H9 (cell line): ENCODE data around the gene THBS1. TPM values are rescaled to one million over a fixed set of nuclear protein-coding genes. Genes with fewer than 3 reads are reported as not detected.

Experiments
- DNase-seq: peaks from one replicate; pipeline ENCODE4 v3.0.0-alpha.2; 2017
- H2AFZ ChIP-seq: one replicate; pipeline ENCODE4 v1.6.1; 2013; ENCODE audit warnings: mild to moderate bottlenecking, low read length, control low read depth, moderate library complexity
- H2AK5ac ChIP-seq: 2 replicates; pipeline ENCODE4 v1.6.1; 2013; ENCODE audit warnings: low read length, control low read depth, mixed read lengths; ENCODE audit not compliant: insufficient read length
- H2BK120ac ChIP-seq: one replicate; pipeline ENCODE4 v1.6.1; 2013; ENCODE audit warnings: low read depth, mild to moderate bottlenecking, low read length, control low read depth, inconsistent platforms; ENCODE audit not compliant: poor library complexity, severe bottlenecking
- H2BK12ac ChIP-seq: 2 replicates; pipeline ENCODE4 v1.6.1; 2013; ENCODE audit warnings: low read length, control low read depth, mixed read lengths, low read depth; ENCODE audit not compliant: insufficient read length
- H2BK15ac ChIP-seq: 2 replicates; pipeline ENCODE4 v1.6.1; 2013; ENCODE audit warnings: low read depth, low read length, control low read depth
- H2BK20ac ChIP-seq: one replicate; pipeline ENCODE4 v1.6.1; 2013; ENCODE audit warnings: low read depth, mild to moderate bottlenecking, low read length, control low read depth, inconsistent platforms; ENCODE audit not compliant: poor library complexity, severe bottlenecking
- H2BK5ac ChIP-seq: 2 replicates; pipeline ENCODE4 v1.6.1; 2013; ENCODE audit warnings: low read length, control low read depth, mixed read lengths; ENCODE audit not compliant: insufficient read length
- H3K14ac ChIP-seq: 2 replicates; pipeline ENCODE4 v1.6.1; 2013; ENCODE audit warnings: low read length, control low read depth; ENCODE audit not compliant: insufficient read depth
- H3K18ac ChIP-seq: 2 replicates; pipeline ENCODE4 v1.6.1; 2013; ENCODE audit warnings: low read depth, mild to moderate bottlenecking, mixed read lengths, low read length, control low read depth; ENCODE audit not compliant: insufficient read length
- H3K23ac ChIP-seq: 2 replicates; pipeline ENCODE4 v1.6.1; 2013; ENCODE audit warnings: low read length, control low read depth, mixed read lengths, low read depth; ENCODE audit not compliant: insufficient read length
- H3K23me2 ChIP-seq: 2 replicates; pipeline ENCODE4 v1.6.1; 2013; ENCODE audit warnings: low read depth, mild to moderate bottlenecking, mixed read lengths, low read length, control low read depth; ENCODE audit not compliant: insufficient read length, poor library complexity, severe bottlenecking
- H3K27ac ChIP-seq: 2 replicates; pipeline ENCODE4 v1.5.1; 2013; ENCODE audit warnings: low read length, control low read depth, mixed read lengths, low read depth; ENCODE audit not compliant: insufficient read length
- H3K27me3 ChIP-seq: 2 replicates; pipeline ENCODE4 v1.6.1; 2013; ENCODE audit warnings: low read length, control low read depth, inconsistent platforms; ENCODE audit not compliant: insufficient read depth
- H3K4ac ChIP-seq: 2 replicates; pipeline ENCODE4 v1.6.1; 2013; ENCODE audit warnings: low read depth, mild to moderate bottlenecking, control low read depth, inconsistent platforms, low read length, moderate library complexity
- H3K4me1 ChIP-seq: 2 replicates; pipeline ENCODE4 v1.6.1; 2013; ENCODE audit warnings: low read length, control low read depth, inconsistent platforms; ENCODE audit not compliant: insufficient read depth
- H3K4me2 ChIP-seq: 2 replicates; pipeline ENCODE4 v1.6.1; 2013; ENCODE audit warnings: low read length, control low read depth, mixed read lengths; ENCODE audit not compliant: insufficient read length, insufficient read depth
- H3K56ac ChIP-seq: 2 replicates; pipeline ENCODE4 v1.6.1; 2013; ENCODE audit warnings: low read depth, mild to moderate bottlenecking, mixed read lengths, low read length, control low read depth; ENCODE audit not compliant: insufficient read length
- H3K79me1 ChIP-seq: 2 replicates; pipeline ENCODE4 v1.6.1; 2013; ENCODE audit warnings: low read depth, mild to moderate bottlenecking, moderate library complexity, low read length, control low read depth, inconsistent platforms; ENCODE audit not compliant: insufficient read depth, poor library complexity, severe bottlenecking
- H3K79me2 ChIP-seq: 2 replicates; pipeline ENCODE4 v1.6.1; 2013; ENCODE audit warnings: low read length, control low read depth, inconsistent platforms; ENCODE audit not compliant: insufficient read depth
- H3K9ac ChIP-seq: 2 replicates; pipeline ENCODE4 v1.6.1; 2013; ENCODE audit warnings: low read length, control low read depth, mixed read lengths; ENCODE audit not compliant: insufficient read length; ENCODE audit errors: extremely low read depth
- H3K9me3 ChIP-seq: one replicate; pipeline ENCODE4 v1.6.1; 2013; ENCODE audit warnings: low read depth, low read length, inconsistent platforms; ENCODE audit not compliant: control insufficient read depth
- H3T11ph ChIP-seq: one replicate; pipeline ENCODE4 v1.6.1; 2013; ENCODE audit warnings: mild to moderate bottlenecking, low read length, control low read depth, inconsistent platforms
- H4K20me1 ChIP-seq: one replicate; pipeline ENCODE4 v1.6.1; 2013; ENCODE audit not compliant: control insufficient read depth, insufficient read length, insufficient read depth
- H4K5ac ChIP-seq: 2 replicates; pipeline ENCODE4 v1.6.1; 2013; ENCODE audit warnings: low read depth, mild to moderate bottlenecking, mixed read lengths, low read length, control low read depth; ENCODE audit not compliant: insufficient read length
- H4K8ac ChIP-seq: replicated peaks from 2 replicates; pipeline ENCODE4 v1.6.1; 2013; ENCODE audit warnings: low read length, control low read depth, mixed read lengths, low read depth; ENCODE audit not compliant: insufficient read length
- H4K91ac ChIP-seq: 2 replicates; pipeline ENCODE4 v1.6.1; 2013; ENCODE audit warnings: low read depth, mild to moderate bottlenecking, moderate library complexity, mixed read lengths, low read length, control low read depth; ENCODE audit not compliant: insufficient read length
- H3K27ac Mint-ChIP-seq, 3 experiments: 2 replicates in 2 of 3; 3 replicates in 1 of 3; pipeline ENCODE4 v1.8.0; 2020 to 2021; ENCODE audit warnings: mixed read lengths in 3 of 3, mild to moderate bottlenecking in 1 of 3, moderate library complexity in 1 of 3
- H3K27me3 Mint-ChIP-seq: 2 replicates; pipeline ENCODE4 v1.8.0; 2021; ENCODE audit warnings: low read depth, mild to moderate bottlenecking, moderate library complexity, mixed read lengths
- H3K36me3 Mint-ChIP-seq, 3 experiments: 2 replicates in 2 of 3; 3 replicates in 1 of 3; pipeline ENCODE4 v1.8.0; 2020 to 2021; ENCODE audit warnings: low read depth in 3 of 3, mixed read lengths in 3 of 3; ENCODE audit not compliant: insufficient read depth in 1 of 3
- H3K4me1 Mint-ChIP-seq, 2 experiments: 2 replicates each; pipeline ENCODE4 v1.8.0; 2020; ENCODE audit warnings: mixed read lengths in 2 of 2
- H3K4me3 Mint-ChIP-seq, 2 experiments: 2 replicates in 1 of 2; 3 replicates in 1 of 2; pipeline ENCODE4 v1.8.0; 2020 to 2021; ENCODE audit warnings: mild to moderate bottlenecking in 2 of 2, mixed read lengths in 2 of 2, moderate library complexity in 1 of 2
- H3K9me3 Mint-ChIP-seq, 2 experiments: 2 replicates in 1 of 2; 3 replicates in 1 of 2; pipeline ENCODE4 v1.8.0; 2020; ENCODE audit warnings: mild to moderate bottlenecking in 2 of 2, mixed read lengths in 2 of 2, moderate library complexity in 1 of 2
- WGBS: extraction: QIAGEN DNeasy Blood & Tissue Kit; methylation state at CpG from one replicate; pipeline ENCODE4 v1.1.7; 2013; ENCODE audit warnings: missing lambda C conversion rate, low lambda C conversion rate, mixed read lengths; ENCODE audit not compliant: insufficient read length; ENCODE audit errors: extremely low coverage; 5-methylcytosine and 5-hydroxymethylcytosine counted together
- total RNA-seq: library from RNA; stranded (reverse); gene quantifications from 2 replicates; pipeline ENCODE4 v1.2.1, GENCODE V29; 2021
- TF ChIP-seq, protein P1 (sequence below): fragments of 200-600 bp; sonication (generic); conservative IDR thresholded peaks from 3 replicates; pipeline ENCODE4 v1.8.0; 2021; ENCODE audit warnings: antibody characterized with exemption, mild to moderate bottlenecking

THBS1 gene
- total RNA-seq, 1 experiment from 2014 or later = 72.1 TPM

DNA sequence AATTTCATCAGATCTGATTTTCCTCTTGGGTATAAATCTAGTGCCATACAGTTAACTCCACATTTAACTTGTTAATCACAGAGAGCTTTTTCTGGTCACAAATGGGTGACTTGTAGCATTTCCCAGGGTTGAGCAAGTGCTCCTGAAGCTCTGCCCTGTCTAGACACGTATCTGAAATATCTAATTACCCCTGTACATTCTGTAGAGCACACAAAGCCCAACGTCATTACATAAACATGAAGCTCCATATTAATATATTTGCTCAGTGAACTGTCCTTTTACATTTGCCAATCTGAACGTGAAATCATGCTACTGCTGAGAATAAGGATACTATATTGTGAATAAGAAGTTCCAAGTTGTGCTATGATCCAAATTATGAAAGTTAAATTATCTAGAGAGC lies 49.0 kb downstream of the THBS1 start:
- H3K36me3 Mint-ChIP-seq = no peaks in the 10 kb centered on the region
- no peak overlapping the region for H2BK15ac ChIP-seq
- no CpG with 5 or more reads among the region's 3 CpGs for WGBS

More for the DNA sequence above, 49.0 kb downstream of the THBS1 start:
- Histone ChIP-seq H2BK12ac (no peak overlapping the region), H2BK5ac (no peak overlapping the region), H3K4me1 (no peaks in the 10 kb centered on the region), H2BK20ac (no peak overlapping the region), H3K27ac (no peak overlapping the region), H2BK120ac (no peak overlapping the region), H3K27me3 (no peaks in the 10 kb centered on the region), H3K23me2 (no peaks in the 10 kb centered on the region), H2AK5ac (no peak overlapping the region), H4K5ac (no peak overlapping the region), H3K23ac (no peak overlapping the region), H4K91ac (no peak overlapping the region), H3K9ac (no peak overlapping the region), H3K18ac (no peak overlapping the region), H2AFZ (no peak overlapping the region), H3K4ac (no peak overlapping the region), H3K9me3 (no peaks in the 10 kb centered on the region), H4K8ac (no peak overlapping the region), H3K56ac (no peak overlapping the region), H4K20me1 (peaks cover 2% of the 10 kb centered on the region), H3K79me1 (no peaks in the 10 kb centered on the region), H3T11ph (no peak overlapping the region), H3K4me2 (no peak overlapping the region), H3K14ac (no peak overlapping the region), H3K79me2 (no peaks in the 10 kb centered on the region)
- Mint-ChIP-seq H3K9me3 (peaks cover 2 to 3% of the 10 kb centered on the region in 2 experiments; a peak in 4 of 5 replicates), H3K27ac (no peak overlapping the region), H3K27me3 (no peaks in the 10 kb centered on the region; the same call in 1 of the 2 replicates), H3K4me1 (peaks cover 3 to 4% of the 10 kb centered on the region in 2 experiments; a peak in 2 of 4 replicates), H3K4me3 (no peak overlapping the region)
- TF ChIP-seq, protein P1, sequence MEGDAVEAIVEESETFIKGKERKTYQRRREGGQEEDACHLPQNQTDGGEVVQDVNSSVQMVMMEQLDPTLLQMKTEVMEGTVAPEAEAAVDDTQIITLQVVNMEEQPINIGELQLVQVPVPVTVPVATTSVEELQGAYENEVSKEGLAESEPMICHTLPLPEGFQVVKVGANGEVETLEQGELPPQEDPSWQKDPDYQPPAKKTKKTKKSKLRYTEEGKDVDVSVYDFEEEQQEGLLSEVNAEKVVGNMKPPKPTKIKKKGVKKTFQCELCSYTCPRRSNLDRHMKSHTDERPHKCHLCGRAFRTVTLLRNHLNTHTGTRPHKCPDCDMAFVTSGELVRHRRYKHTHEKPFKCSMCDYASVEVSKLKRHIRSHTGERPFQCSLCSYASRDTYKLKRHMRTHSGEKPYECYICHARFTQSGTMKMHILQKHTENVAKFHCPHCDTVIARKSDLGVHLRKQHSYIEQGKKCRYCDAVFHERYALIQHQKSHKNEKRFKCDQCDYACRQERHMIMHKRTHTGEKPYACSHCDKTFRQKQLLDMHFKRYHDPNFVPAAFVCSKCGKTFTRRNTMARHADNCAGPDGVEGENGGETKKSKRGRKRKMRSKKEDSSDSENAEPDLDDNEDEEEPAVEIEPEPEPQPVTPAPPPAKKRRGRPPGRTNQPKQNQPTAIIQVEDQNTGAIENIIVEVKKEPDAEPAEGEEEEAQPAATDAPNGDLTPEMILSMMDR = no peak
- no peak for DNase-seq
